Measurements from ENCODE around the gene GRIP2.

Gene GRIP2

DNA sequence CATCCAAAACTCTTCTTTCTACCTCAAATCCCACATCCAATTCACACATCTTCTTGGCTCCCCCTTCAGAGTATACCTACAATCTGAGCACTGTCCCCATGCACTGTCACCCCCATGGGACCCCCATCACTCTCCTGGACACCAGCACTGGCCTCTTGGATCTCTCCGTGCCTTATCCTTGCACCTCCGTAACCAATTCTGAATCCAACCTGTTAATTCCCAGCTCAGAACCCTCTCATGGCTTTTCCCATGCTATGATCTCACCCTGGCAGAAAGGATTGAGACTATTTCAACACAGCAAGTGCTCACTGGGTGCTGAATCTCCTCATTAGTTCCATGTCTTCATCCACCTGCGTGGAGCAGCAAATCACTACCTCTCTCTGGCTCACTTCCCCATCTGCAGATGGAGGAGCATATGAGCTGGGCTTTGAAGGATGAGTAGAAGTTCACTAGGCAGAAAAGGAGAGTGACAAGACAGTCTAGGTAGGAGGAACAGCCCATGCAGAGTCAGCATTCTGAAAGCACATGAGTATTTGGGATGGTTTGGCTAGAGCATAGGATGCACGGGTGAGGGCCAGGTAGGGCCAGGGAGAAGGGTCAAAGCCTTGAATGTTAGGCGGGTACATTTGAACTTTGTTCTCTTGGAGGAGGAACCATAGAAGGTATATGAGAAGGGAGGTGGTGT is 89.1 kb downstream of the GRIP2 start:
- TF ChIP-seq, protein P1, sequence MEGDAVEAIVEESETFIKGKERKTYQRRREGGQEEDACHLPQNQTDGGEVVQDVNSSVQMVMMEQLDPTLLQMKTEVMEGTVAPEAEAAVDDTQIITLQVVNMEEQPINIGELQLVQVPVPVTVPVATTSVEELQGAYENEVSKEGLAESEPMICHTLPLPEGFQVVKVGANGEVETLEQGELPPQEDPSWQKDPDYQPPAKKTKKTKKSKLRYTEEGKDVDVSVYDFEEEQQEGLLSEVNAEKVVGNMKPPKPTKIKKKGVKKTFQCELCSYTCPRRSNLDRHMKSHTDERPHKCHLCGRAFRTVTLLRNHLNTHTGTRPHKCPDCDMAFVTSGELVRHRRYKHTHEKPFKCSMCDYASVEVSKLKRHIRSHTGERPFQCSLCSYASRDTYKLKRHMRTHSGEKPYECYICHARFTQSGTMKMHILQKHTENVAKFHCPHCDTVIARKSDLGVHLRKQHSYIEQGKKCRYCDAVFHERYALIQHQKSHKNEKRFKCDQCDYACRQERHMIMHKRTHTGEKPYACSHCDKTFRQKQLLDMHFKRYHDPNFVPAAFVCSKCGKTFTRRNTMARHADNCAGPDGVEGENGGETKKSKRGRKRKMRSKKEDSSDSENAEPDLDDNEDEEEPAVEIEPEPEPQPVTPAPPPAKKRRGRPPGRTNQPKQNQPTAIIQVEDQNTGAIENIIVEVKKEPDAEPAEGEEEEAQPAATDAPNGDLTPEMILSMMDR (conservative IDR thresholded peaks at IDR 0.05; ENCODE audit: low read depth, low read length): no peak
- H3K4me3 ChIP-seq (ENCODE audit: low read depth, low read length): no peak overlapping the region
- DNase-seq (ENCODE audit: low read depth): no peak

DNA sequence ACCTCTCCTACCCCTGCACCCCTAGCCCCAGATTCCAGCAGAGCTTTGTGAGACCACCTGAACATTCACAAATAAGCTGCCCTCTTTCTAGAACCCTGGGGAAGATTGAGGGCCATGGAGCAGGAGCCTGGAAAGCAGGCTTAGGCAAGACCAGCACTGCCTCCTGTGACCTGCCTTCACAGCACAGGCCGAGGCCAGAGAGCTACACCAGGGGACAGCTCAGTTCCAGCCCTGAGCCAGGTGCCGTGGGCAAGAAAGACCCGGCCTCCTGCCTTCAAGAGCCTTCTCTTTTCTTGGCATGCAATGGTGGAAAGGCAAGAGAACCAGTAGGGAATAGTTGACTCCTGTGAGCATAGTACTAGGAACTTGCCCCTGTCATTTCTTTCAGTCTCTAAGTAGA is 89.6 kb downstream of the GRIP2 start:
- no peak for DNase-seq (ENCODE audit: low read depth)
- TF ChIP-seq, protein P1 (conservative IDR thresholded peaks at IDR 0.05; ENCODE audit: low read depth, low read length): no peak
- no peak overlapping the region for H3K4me3 ChIP-seq (ENCODE audit: low read depth, low read length)

DNA sequence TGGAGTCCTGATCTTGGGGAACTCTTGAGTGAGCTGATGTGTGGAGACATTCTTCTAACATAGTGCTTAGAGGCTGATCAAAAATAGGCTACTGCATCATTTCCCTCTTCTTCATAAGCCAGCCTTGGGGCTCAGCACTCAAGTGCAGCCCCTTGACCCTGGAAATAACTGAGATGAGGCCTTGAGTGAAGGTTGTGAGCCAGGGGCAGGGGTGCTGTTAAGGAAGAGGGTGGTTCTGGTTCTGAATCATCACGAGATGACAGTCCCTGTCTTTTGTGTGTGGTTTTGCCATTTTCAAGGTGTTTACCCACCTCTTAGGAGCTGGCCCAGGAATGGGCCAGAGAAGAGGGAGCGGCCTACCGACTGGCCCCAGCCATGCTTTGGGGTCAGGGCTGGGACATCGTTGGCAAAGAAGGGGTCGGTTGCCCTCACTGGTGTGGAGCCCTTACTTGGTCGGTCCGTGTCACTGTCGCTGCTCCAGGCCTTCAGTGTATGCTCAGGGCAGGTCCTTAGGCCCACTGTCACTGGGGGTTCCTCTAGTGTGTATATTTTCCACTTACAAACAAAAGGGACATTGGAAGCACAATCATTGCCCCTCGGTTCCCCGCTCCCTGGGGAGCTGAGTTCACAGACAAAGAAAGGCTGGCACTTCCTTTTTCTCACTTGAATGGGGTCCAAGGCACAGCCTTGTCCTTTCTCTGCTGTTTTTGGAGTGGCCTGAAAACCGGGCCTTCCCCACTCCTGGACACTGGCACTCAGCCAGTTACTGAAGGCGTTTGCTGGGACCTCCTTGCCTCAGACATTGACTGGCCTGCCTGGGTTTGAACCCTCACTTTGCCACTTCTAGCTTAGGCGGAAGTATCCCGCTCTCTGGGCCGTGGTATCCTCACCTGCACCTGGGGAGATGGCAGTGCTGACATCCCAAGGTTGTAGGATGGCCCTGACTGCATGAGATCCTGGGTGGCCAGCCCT is 91.1 kb downstream of the GRIP2 start:
- H3K4me3 ChIP-seq (ENCODE audit: low read depth, low read length): no peak overlapping the region
- TF ChIP-seq, protein P1 (conservative IDR thresholded peaks at IDR 0.05; ENCODE audit: low read depth, low read length): no peak
- no peak for DNase-seq (ENCODE audit: low read depth)

DNA sequence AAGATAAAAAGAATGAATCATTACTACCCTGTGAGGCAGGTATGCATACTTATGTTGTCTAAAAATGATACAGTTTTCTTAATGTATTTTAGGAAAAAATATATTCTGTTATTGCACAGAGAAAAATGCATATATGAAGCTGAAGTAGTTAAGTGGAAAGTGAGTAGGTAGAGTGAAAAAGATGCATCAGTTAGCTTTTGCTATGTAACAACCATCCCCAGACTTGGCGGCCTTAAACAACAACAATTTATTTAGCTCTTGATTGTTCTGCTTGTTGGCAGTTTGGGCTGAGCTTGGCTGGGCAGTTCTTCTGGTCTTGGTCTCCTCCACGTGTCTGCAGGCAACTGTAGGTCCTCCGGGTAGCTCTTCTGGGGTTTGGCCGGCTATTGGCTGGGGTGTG is 92.1 kb downstream of the GRIP2 start:
- no peak overlapping the region for H3K4me3 ChIP-seq (ENCODE audit: low read depth, low read length)
- TF ChIP-seq, protein P1 (conservative IDR thresholded peaks at IDR 0.05; ENCODE audit: low read depth, low read length): no peak
- no peak for DNase-seq (ENCODE audit: low read depth)

DNA sequence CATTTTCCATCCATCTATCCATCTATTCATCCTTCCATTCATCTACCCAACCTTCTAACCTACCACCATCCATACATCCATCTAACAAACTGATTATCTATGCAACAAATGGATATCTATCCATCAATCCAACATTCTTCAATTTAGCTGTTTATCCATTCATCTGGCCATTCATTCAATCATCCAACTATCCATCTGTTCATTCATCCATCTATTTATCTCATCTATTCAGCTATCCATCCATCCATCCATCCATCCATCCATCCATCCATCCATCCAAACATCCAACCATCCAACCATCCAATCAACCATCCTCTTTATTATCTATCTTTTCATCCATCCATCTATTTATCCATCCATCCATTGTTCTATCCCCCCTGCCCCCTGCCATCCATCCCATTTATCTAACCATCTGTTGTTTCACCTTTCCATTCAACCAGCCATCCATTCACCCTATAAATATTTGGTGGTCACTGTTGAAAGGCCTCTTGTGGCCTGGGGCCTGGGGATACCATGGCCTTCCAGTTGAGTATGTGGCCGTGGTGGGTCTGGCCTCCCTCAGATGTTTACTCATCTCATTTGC is 93.1 kb downstream of the GRIP2 start:
- TF ChIP-seq, protein P1 (conservative IDR thresholded peaks at IDR 0.05; ENCODE audit: low read depth, low read length): no peak
- DNase-seq (ENCODE audit: low read depth): no peak
- no peak overlapping the region for H3K4me3 ChIP-seq (ENCODE audit: low read depth, low read length)

DNA sequence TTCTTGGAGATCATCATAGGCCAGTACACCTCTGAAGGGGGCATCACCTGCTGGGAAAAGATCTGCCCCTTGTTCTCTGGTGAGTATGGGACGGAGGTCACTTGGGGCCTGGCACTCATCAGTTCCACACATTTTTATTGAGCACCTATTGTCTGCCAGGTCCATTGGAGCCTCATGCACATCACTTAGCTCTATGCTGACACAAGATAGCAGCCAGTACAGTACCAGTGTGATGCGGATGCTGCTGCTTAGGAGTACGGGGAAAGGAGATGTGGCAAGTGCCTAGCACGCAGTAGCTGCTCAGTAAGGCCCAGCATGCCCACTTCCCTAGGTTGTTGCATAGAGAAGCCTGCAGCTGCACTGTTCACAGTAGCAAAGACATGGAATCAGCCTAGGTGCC is 94.4 kb downstream of the GRIP2 start:
- TF ChIP-seq, protein P1 (conservative IDR thresholded peaks at IDR 0.05; ENCODE audit: low read depth, low read length): no peak
- H3K4me3 ChIP-seq (ENCODE audit: low read depth, low read length): no peak overlapping the region
- DNase-seq (ENCODE audit: low read depth): no peak

All from choroid plexus epithelial cell (primary cell).